Mesenchymal stem cell (in vitro differentiated cells and primary cell): ENCODE results near the gene CALM1. TPM values are rescaled to one million over a fixed set of nuclear protein-coding genes. Genes with fewer than 3 reads are reported as not detected.
A peak's percentile ranks its signal among the peaks of the same experiment; 100 is the strongest.

Experiments
- DNase-seq: peaks from one replicate; pipeline ENCODE4 v3.0.0-alpha.2; 2013
- H2AFZ ChIP-seq: one replicate; pipeline ENCODE4 v1.6.1; 2013; ENCODE audit warnings: low read depth, mild to moderate bottlenecking, control low read depth, inconsistent platforms, low read length, moderate library complexity
- H2AK5ac ChIP-seq: 2 replicates; pipeline ENCODE4 v1.6.1; 2013; ENCODE audit warnings: low read length, moderate library complexity, mild to moderate bottlenecking, inconsistent platforms; ENCODE audit not compliant: severe bottlenecking
- H2BK120ac ChIP-seq: one replicate; pipeline ENCODE4 v1.6.1; 2013; ENCODE audit warnings: low read depth, mild to moderate bottlenecking, inconsistent platforms, low read length, moderate library complexity
- H2BK12ac ChIP-seq, 2 experiments: one replicate each; pipeline ENCODE4 v1.6.1; 2013; ENCODE audit warnings: inconsistent platforms in 2 of 2, low read length in 2 of 2, mild to moderate bottlenecking in 2 of 2, moderate library complexity in 2 of 2, control low read depth in 1 of 2
- H2BK15ac ChIP-seq: one replicate; pipeline ENCODE4 v1.6.1; 2013; ENCODE audit warnings: mild to moderate bottlenecking, low read depth, inconsistent platforms; ENCODE audit not compliant: poor library complexity, severe bottlenecking
- H2BK5ac ChIP-seq: 2 replicates; pipeline ENCODE4 v1.6.1; 2013; ENCODE audit warnings: low read depth, mild to moderate bottlenecking, low read length, control low read depth, inconsistent platforms; ENCODE audit not compliant: poor library complexity, severe bottlenecking
- H3K14ac ChIP-seq, 2 experiments: one replicate each; pipeline ENCODE4 v1.6.1; 2013; ENCODE audit warnings: inconsistent platforms in 2 of 2, low read length in 2 of 2, control low read depth in 1 of 2, mild to moderate bottlenecking in 1 of 2, moderate library complexity in 1 of 2
- H3K18ac ChIP-seq, 2 experiments: one replicate each; pipeline ENCODE4 v1.6.1; 2013; ENCODE audit warnings: inconsistent platforms in 2 of 2, low read length in 2 of 2, control low read depth in 1 of 2, low read depth in 1 of 2, mild to moderate bottlenecking in 1 of 2
- H3K23ac ChIP-seq, 2 experiments: one replicate each; pipeline ENCODE4 v1.6.1; 2013; ENCODE audit warnings: inconsistent platforms in 2 of 2, low read length in 2 of 2, mild to moderate bottlenecking in 2 of 2, moderate library complexity in 2 of 2, control low read depth in 1 of 2
- H3K27ac ChIP-seq: 2 replicates; pipeline ENCODE4 v1.5.1; 2013; ENCODE audit warnings: mild to moderate bottlenecking, moderate library complexity, low read length, control low read depth, inconsistent platforms; ENCODE audit not compliant: poor library complexity, severe bottlenecking
- H3K27me3 ChIP-seq, 2 experiments: 2 replicates each; pipeline versions ENCODE4 v1.6.1 to v1.7.0; 2013; ENCODE audit warnings: low read length in 2 of 2, mild to moderate bottlenecking in 2 of 2, moderate library complexity in 2 of 2, control low read depth in 1 of 2, inconsistent platforms in 1 of 2; ENCODE audit not compliant: control insufficient read depth in 1 of 2, insufficient read depth in 1 of 2
- H3K36me3 ChIP-seq, 2 experiments: 2 replicates each; pipeline versions ENCODE4 v1.6.1 to v1.7.0; 2013; ENCODE audit warnings: low read length in 2 of 2, control low read depth in 1 of 2, inconsistent platforms in 1 of 2, low read depth in 1 of 2, mild to moderate bottlenecking in 1 of 2; ENCODE audit not compliant: insufficient read depth in 2 of 2, control insufficient read depth in 1 of 2
- H3K4ac ChIP-seq, 2 experiments: one replicate each; pipeline ENCODE4 v1.6.1; 2013; ENCODE audit warnings: inconsistent platforms in 2 of 2, low read length in 2 of 2, mild to moderate bottlenecking in 2 of 2, moderate library complexity in 2 of 2, control low read depth in 1 of 2, low read depth in 1 of 2
- H3K4me1 ChIP-seq: 2 replicates; pipeline ENCODE4 v1.6.1; 2013; ENCODE audit warnings: low read depth, low read length, control low read depth; ENCODE audit not compliant: control insufficient read depth, insufficient read depth
- H3K4me2 ChIP-seq: 2 replicates; pipeline ENCODE4 v1.6.1; 2013; ENCODE audit warnings: low read length, mild to moderate bottlenecking, inconsistent platforms; ENCODE audit not compliant: poor library complexity, severe bottlenecking
- H3K4me3 ChIP-seq, 2 experiments: 2 replicates each; pipeline versions ENCODE4 v1.5.1 to v1.7.0; 2013; ENCODE audit warnings: low read length in 2 of 2, mild to moderate bottlenecking in 2 of 2, control low read depth in 1 of 2, low read depth in 1 of 2; ENCODE audit not compliant: insufficient read depth in 1 of 2
- H3K79me1 ChIP-seq: replicated peaks from 2 replicates; pipeline ENCODE4 v1.6.1; 2013; ENCODE audit warnings: mild to moderate bottlenecking, control low read depth, low read length, inconsistent platforms; ENCODE audit not compliant: poor library complexity, severe bottlenecking
- H3K9ac ChIP-seq: 2 replicates; pipeline ENCODE4 v1.7.0; 2013; ENCODE audit warnings: mild to moderate bottlenecking, low read length, moderate library complexity
- H3K9me3 ChIP-seq: 2 replicates; pipeline ENCODE4 v1.7.0; 2013; ENCODE audit warnings: mild to moderate bottlenecking, low read length; ENCODE audit not compliant: control insufficient read depth
- H4K8ac ChIP-seq: one replicate; pipeline ENCODE4 v1.6.1; 2013; ENCODE audit warnings: inconsistent platforms, mild to moderate bottlenecking, low read length, moderate library complexity
- H4K91ac ChIP-seq: one replicate; pipeline ENCODE4 v1.6.1; 2013; ENCODE audit warnings: mild to moderate bottlenecking, low read length, inconsistent platforms
- WGBS: methylation state at CpG from one replicate; pipeline ENCODE4 v1.1.7; 2013; ENCODE audit warnings: mixed read lengths; 5-methylcytosine and 5-hydroxymethylcytosine counted together
- polyA plus RNA-seq, 2 experiments: library from polyadenylated mRNA; stranded (reverse); fragments of 200-250 nt; gene quantifications; one replicate each; pipeline ENCODE4 v1.2.3, GENCODE V29; 2013

The CALM1 gene
- polyA plus RNA-seq (2013, experiment 1 of 2) = 356 TPM
- 364 TPM for polyA plus RNA-seq (2013, experiment 2 of 2)

GRCh38 chr14:90396341-90397339 is at the start of gene CALM1:
Gene CALM1 (plus strand): TSS chr14:90397029. CDS start chr14:90397231, 202 bp downstream.
- Histone ChIP-seq H3K4ac (peak within 1 kb of the TSS; percentile 73 to 100), H2AFZ (peak within 1 kb of the TSS; percentile 98), H2AK5ac (no peak within 1 kb of the TSS), H3K4me3 (peak within 1 kb of the TSS; percentile 97 to 98), H4K91ac (no peak within 1 kb of the TSS), H4K8ac (peak within 1 kb of the TSS; percentile 83), H3K18ac (peak within 1 kb of the TSS; percentile 64 to 99), H3K27me3 (no peaks in the 10 kb centered on the region), H3K36me3 (peaks cover 8 to 15% of the 10 kb centered on the region in 2 experiments), H2BK15ac (peak within 1 kb of the TSS; percentile 62), H3K4me2 (peak within 1 kb of the TSS; percentile 100), H2BK120ac (no peak within 1 kb of the TSS), H3K9ac (peak within 1 kb of the TSS; percentile 96), H3K23ac (peak within 1 kb of the TSS in 1 of 2 experiments; percentile 100), H3K27ac (peak within 1 kb of the TSS; percentile 25), H3K9me3 (no peaks in the 10 kb centered on the region), H3K4me1 (peaks cover 7% of the 10 kb centered on the region), H3K79me1 (peaks cover 15% of the 10 kb centered on the region), H3K14ac (peak within 1 kb of the TSS; percentile 62 to 100), H2BK12ac (peak within 1 kb of the TSS in 1 of 2 experiments; percentile 78), H2BK5ac (no peak within 1 kb of the TSS)
- peak; percentile 94 for DNase-seq
- 2% methylated on average over 53 of the region's 89 CpGs for WGBS

DNA sequence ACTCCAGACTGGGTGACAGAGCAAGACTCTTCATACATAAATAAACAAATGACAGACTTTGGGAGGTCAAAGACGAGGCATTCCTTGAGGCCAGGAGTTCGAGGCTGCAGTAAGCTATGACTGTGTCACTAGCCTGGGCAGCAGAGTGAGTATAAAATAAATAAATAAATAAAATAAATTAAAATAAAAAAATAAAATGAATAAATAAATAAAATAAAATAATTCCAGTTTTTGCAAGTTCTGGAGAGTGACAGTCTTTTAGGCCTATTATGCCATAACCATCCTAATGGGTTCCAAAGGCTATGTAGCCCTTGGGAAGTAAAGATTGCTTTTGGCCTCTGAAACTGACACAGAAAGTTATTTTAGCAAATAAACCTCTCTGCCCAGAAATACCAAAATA is 48.6 kb upstream of the CALM1 start:
- Histone ChIP-seq H3K36me3 (no peaks in the 10 kb centered on the region), H3K4me3 (no peak overlapping the region), H3K9ac (no peak overlapping the region), H3K4ac (no peak overlapping the region), H3K23ac (no peak overlapping the region), H2BK12ac (no peak overlapping the region), H2BK5ac (no peak overlapping the region), H3K27ac (no peak overlapping the region), H4K8ac (no peak overlapping the region), H3K18ac (no peak overlapping the region), H2BK15ac (no peak overlapping the region), H2AFZ (no peak overlapping the region), H2BK120ac (no peak overlapping the region), H3K27me3 (peaks cover 0 to 7% of the 10 kb centered on the region in 2 experiments), H4K91ac (no peak overlapping the region), H2AK5ac (no peak overlapping the region), H3K79me1 (no peaks in the 10 kb centered on the region), H3K4me2 (no peak overlapping the region), H3K9me3 (no peaks in the 10 kb centered on the region), H3K4me1 (peaks cover 4% of the 10 kb centered on the region), H3K14ac (no peak overlapping the region)
- 20% methylated on average over 1 of the region's 2 CpGs for WGBS
- DNase-seq = no peak

GRCh38 chr14:90349739-90350138 is 47.1 kb upstream of the CALM1 start:
- H3K18ac ChIP-seq = no peak overlapping the region
- no peak for DNase-seq
- no peak overlapping the region for H3K23ac ChIP-seq
- H4K91ac ChIP-seq = no peak overlapping the region
- peaks cover 4% of the 10 kb centered on the region for H3K4me1 ChIP-seq
- no peak overlapping the region for H3K4me2 ChIP-seq
- H3K79me1 ChIP-seq = no peaks in the 10 kb centered on the region
- no peak overlapping the region for H2BK15ac ChIP-seq
- no peak overlapping the region for H2BK120ac ChIP-seq
- H3K27ac ChIP-seq = no peak overlapping the region
- H3K4ac ChIP-seq = no peak overlapping the region
- H3K27me3 ChIP-seq = peaks cover 0 to 4% of the 10 kb centered on the region in 2 experiments
- H2BK12ac ChIP-seq = no peak overlapping the region
- no peak overlapping the region for H3K14ac ChIP-seq
- H4K8ac ChIP-seq = no peak overlapping the region
- 58% methylated on average over 4 of the region's 4 CpGs for WGBS
- no peak overlapping the region for H2BK5ac ChIP-seq
- H2AFZ ChIP-seq = no peak overlapping the region
- no peak overlapping the region for H3K4me3 ChIP-seq
- no peak overlapping the region for H2AK5ac ChIP-seq
- no peaks in the 10 kb centered on the region for H3K36me3 ChIP-seq
- no peaks in the 10 kb centered on the region for H3K9me3 ChIP-seq
- no peak overlapping the region for H3K9ac ChIP-seq

- H3K4me2 ChIP-seq = no peak overlapping the region
- 83% methylated on average over 15 of the region's 16 CpGs for WGBS
- H3K4me1 ChIP-seq = peaks cover 2% of the 10 kb centered on the region
- H3K4ac ChIP-seq = no peak overlapping the region
- no peak for DNase-seq
- no peak overlapping the region for H3K23ac ChIP-seq
- H2BK120ac ChIP-seq = no peak overlapping the region
- no peak overlapping the region for H4K8ac ChIP-seq
- H2AK5ac ChIP-seq = no peak overlapping the region
- H3K36me3 ChIP-seq = no peaks in the 10 kb centered on the region
- H3K27ac ChIP-seq = no peak overlapping the region
- no peak overlapping the region for H3K4me3 ChIP-seq
- no peak overlapping the region for H2BK15ac ChIP-seq
- no peak overlapping the region for H4K91ac ChIP-seq
- no peak overlapping the region for H3K14ac ChIP-seq
- no peaks in the 10 kb centered on the region for H3K79me1 ChIP-seq
- peaks cover 4 to 17% of the 10 kb centered on the region in 2 experiments for H3K27me3 ChIP-seq
- no peak overlapping the region for H2BK5ac ChIP-seq
- H3K9me3 ChIP-seq = no peaks in the 10 kb centered on the region
- no peak overlapping the region for H2AFZ ChIP-seq
- H3K9ac ChIP-seq = no peak overlapping the region
- no peak overlapping the region for H2BK12ac ChIP-seq
- no peak overlapping the region for H3K18ac ChIP-seq
Measured at GRCh38 chr14:90354551-90355298, 42.1 kb upstream of the CALM1 start.
